HCT116 (cell line): ENCODE measurements around the gene TUBD1. TPM values are rescaled to one million over a fixed set of nuclear protein-coding genes. Genes with fewer than 3 reads are reported as not detected.
A peak's percentile ranks its signal among the peaks of the same experiment; 100 is the strongest.

Source experiments
- ATAC-seq: fragments of 200-7000 bp; cut with Tn5 transposase; 2 replicates; pipeline ENCODE4 v1.9.1; 2020; ENCODE audit warnings: mild to moderate bottlenecking, moderate library complexity
- BruUV-seq: library from RNA; stranded (reverse); fragments of 400-500 nt; replicated peaks from 2 replicates; lab custom pipeline; 2021; lab: Mats Ljungman, UMichigan
- CTCF ChIA-PET: fragments of 300-600 bp; sonication (Branson Sonifier 250); formaldehyde crosslinking; loops from one replicate; lab custom pipeline; 2021; ENCODE audit warnings: antibody characterized with exemption; lab: Charles Lee
- POLR2A ChIA-PET: fragments of 300-600, 350-600 bp; sonication (Branson Sonifier 250); formaldehyde crosslinking; loops from one replicate; lab custom pipeline; 2021; ENCODE audit warnings: antibody characterized with exemption; lab: Charles Lee
- RAD21 ChIA-PET, 2 experiments: fragments of 300-600 bp; sonication (Branson Sonifier 250); formaldehyde crosslinking; loops; one replicate each; lab custom pipeline; 2023; ENCODE audit warnings: low total read pairs in 2 of 2; ENCODE audit not compliant: uncharacterized antibody in 2 of 2, unreplicated experiment in 2 of 2, low non-redundant PET in 1 of 2; lab: Charles Lee
- DNase-seq: peaks from one replicate; pipeline ENCODE4 v3.0.0-alpha.2; 2010; ENCODE audit warnings: low read depth, low spot score
- H2AFZ ChIP-seq: fragments of 200-600 bp; shearing (Covaris generic), sonication (generic); 2 replicates; pipeline ENCODE4 v1.6.1; 2017; ENCODE audit warnings: low read depth, mixed run types, mixed read lengths, antibody characterized with exemption, low read length; ENCODE audit not compliant: poor library complexity, severe bottlenecking
- H3K27ac ChIP-seq: 2 replicates; pipeline ENCODE4 v1.5.1; 2012; ENCODE audit warnings: low read depth, low read length
- H3K27me3 ChIP-seq: fragments of 200-600 bp; sonication (generic); 2 replicates; pipeline ENCODE4 v1.6.1; 2016; ENCODE audit warnings: mixed run types, low read length, mixed read lengths; ENCODE audit not compliant: insufficient read depth
- H3K36me3 ChIP-seq, 2 experiments: fragments of 200-500 bp in 1 of 2; fragments of 200-600 bp in 1 of 2; sonication (Bioruptor generic) in 1 of 2; sonication (generic) in 1 of 2; 2 replicates each; pipeline versions ENCODE4 v1.5.1 to v1.6.1; 2014 to 2016; ENCODE audit warnings: low read length in 2 of 2, inconsistent platforms in 1 of 2, mixed read lengths in 1 of 2, mixed run types in 1 of 2; ENCODE audit not compliant: insufficient read depth in 2 of 2, control insufficient read depth in 1 of 2
- H3K4me1 ChIP-seq, 2 experiments: fragments of 200-600 bp in 1 of 2; sonication (generic) in 1 of 2; 2 replicates each; pipeline versions ENCODE4 v1.5.1 to v1.6.1; 2012 to 2017; ENCODE audit warnings: low read length in 2 of 2, inconsistent platforms in 1 of 2, mild to moderate bottlenecking in 1 of 2, mixed read lengths in 1 of 2, mixed run types in 1 of 2, moderate library complexity in 1 of 2; ENCODE audit not compliant: insufficient read depth in 2 of 2, control insufficient read depth in 1 of 2
- H3K4me2 ChIP-seq: fragments of 200-600 bp; sonication (generic); 2 replicates; pipeline ENCODE4 v1.6.1; 2017; ENCODE audit warnings: mixed run types, low read length, mixed read lengths
- H3K4me3 ChIP-seq, 2 experiments: fragments of 200-600 bp in 1 of 2; sonication (generic) in 1 of 2; replicated peaks in 1 of 2; 2 replicates each; pipeline ENCODE4 v1.5.1; 2011 to 2016; ENCODE audit warnings: low read length in 2 of 2, control low read depth in 1 of 2, low read depth in 1 of 2, mild to moderate bottlenecking in 1 of 2, mixed read lengths in 1 of 2, mixed run types in 1 of 2
- H3K79me2 ChIP-seq: fragments of 200-600 bp; sonication (generic); 2 replicates; pipeline ENCODE4 v1.6.1; 2017; ENCODE audit warnings: mild to moderate bottlenecking, mixed run types, low read length, moderate library complexity, mixed read lengths; ENCODE audit not compliant: insufficient read depth
- H3K9ac ChIP-seq: fragments of 200-600 bp; sonication (generic); 2 replicates; pipeline ENCODE4 v1.6.1; 2016; ENCODE audit warnings: low read length, mixed read lengths
- H3K9me2 ChIP-seq: fragments of 200-600 bp; sonication (generic), shearing (Covaris generic); 2 replicates; pipeline ENCODE4 v1.6.1; 2017; ENCODE audit warnings: mixed run types, mild to moderate bottlenecking, moderate library complexity; ENCODE audit not compliant: insufficient read depth
- H3K9me3 ChIP-seq, 2 experiments: fragments of 200-500 bp in 1 of 2; fragments of 200-600 bp in 1 of 2; sonication (Bioruptor generic) in 1 of 2; sonication (generic) in 1 of 2; 2 replicates each; pipeline ENCODE4 v1.6.1; 2014 to 2017; ENCODE audit warnings: low read length in 2 of 2, mixed read lengths in 2 of 2, inconsistent platforms in 1 of 2, low read depth in 1 of 2, mild to moderate bottlenecking in 1 of 2, mixed run types in 1 of 2, moderate library complexity in 1 of 2; ENCODE audit not compliant: control insufficient read depth in 1 of 2, insufficient read depth in 1 of 2
- H4K20me1 ChIP-seq: fragments of 200-600 bp; sonication (generic), shearing (Covaris generic); 2 replicates; pipeline ENCODE4 v1.6.1; 2017; ENCODE audit warnings: mixed run types, mild to moderate bottlenecking, moderate library complexity; ENCODE audit not compliant: insufficient read depth
- EGR1 ChIP-seq: IDR thresholded peaks from 2 replicates; pipeline ENCODE4 v1.6.1; 2012; ENCODE audit warnings: low read depth
- EZH2phosphoT487 ChIP-seq: fragments of 200-600 bp; IDR thresholded peaks from 2 replicates; pipeline ENCODE4 v1.6.1; 2018; ENCODE audit warnings: antibody characterized with exemption, borderline replicate concordance
- POLR2AphosphoS5 ChIP-seq: IDR thresholded peaks from 2 replicates; pipeline ENCODE4 v1.6.1; 2011; ENCODE audit warnings: mild to moderate bottlenecking, low read depth, low read length, moderate library complexity
- RAD21 ChIP-seq: IDR thresholded peaks from 2 replicates; pipeline ENCODE4 v1.6.1; 2012; ENCODE audit warnings: low read depth, mild to moderate bottlenecking
- ZNF274 ChIP-seq: fragments of 200-500 bp; sonication (Bioruptor generic); IDR thresholded peaks from 2 replicates; pipeline ENCODE4 v1.6.1; 2014; ENCODE audit warnings: mild to moderate bottlenecking, low read depth, low read length, inconsistent platforms
- intact Hi-C: fragments of 100-400 bp; cut with micrococcal nuclease; formaldehyde crosslinking; loops from 2 replicates; pipeline ENCODE4 v1.10.0; 2022
- total RNA-seq: library from RNA; stranded (reverse); gene quantifications from one replicate; pipeline ENCODE4 v1.2.1, GENCODE V29; 2021; ENCODE audit not compliant: unreplicated experiment
- TF ChIP-seq, protein P1 (sequence below): IDR thresholded peaks from 2 replicates; pipeline ENCODE4 v1.6.1; 2012

The TUBD1 gene
- total RNA-seq, 1 experiment from 2014 or later, result 13.0 TPM

DNA sequence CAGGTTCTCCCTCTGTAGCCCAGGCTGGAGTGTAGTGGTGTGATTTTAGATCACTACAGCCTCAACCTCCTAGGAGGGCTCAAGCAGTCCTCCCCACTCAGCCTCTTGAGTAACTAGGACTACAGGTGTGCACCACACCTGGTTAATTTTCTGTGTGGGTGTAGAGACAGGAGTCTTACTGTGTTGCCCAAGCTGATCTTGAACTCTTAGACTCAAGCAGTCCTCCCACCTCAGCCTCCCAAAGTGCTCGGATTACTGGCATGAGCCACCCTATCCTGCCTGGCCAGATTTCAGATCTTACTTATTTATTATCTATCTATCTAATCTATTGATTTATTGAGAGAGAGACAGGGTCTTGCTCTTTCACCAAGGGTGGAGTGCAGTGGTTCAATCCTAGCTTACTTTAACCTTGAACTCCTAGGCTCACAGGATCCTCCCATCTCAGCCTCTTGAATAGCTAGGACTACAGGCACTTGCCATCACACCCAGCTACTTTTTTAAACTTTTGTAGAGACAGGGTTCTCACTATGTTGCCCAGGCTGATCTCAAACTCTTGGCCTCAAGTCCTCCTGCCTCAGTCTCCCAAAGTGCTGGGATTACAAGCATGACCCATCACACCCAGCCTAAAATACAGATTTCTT, 61.8 kb downstream of the TUBD1 start:
- peak overlapping the region; percentile 97 for H3K27ac ChIP-seq
- TF ChIP-seq EGR1, result peak; percentile 53; the same call in 1 of the 2 replicates
- TF ChIP-seq EZH2phosphoT487, result no peak
- TF ChIP-seq POLR2AphosphoS5, result peak; percentile 4; the same call in 1 of the 2 replicates
- TF ChIP-seq ZNF274, result no peak
- H2AFZ ChIP-seq, result no peak overlapping the region
- BruUV-seq, result no TSS peak
- ChIA-PET RAD21 (no interaction called here), CTCF (interaction anchor here (1.0 to 1.1 kb wide), 2 partner anchors 15 to 77 kb away, joined by 3 read pairs; no protein-coding TSS in a partner anchor), POLR2A (interaction anchor here (0.6 to 9.2 kb wide), 9 partner anchors 9 to 77 kb away, joined by 3 to 228 read pairs (median 4); no protein-coding TSS in a partner anchor)
- no peaks in the 10 kb centered on the region for H3K9me2 ChIP-seq
- H3K4me3 ChIP-seq, result no peak overlapping the region
- H3K27me3 ChIP-seq, result no peaks in the 10 kb centered on the region
- H3K4me2 ChIP-seq, result peak overlapping the region; percentile 60
- no peaks in the 10 kb centered on the region for H3K36me3 ChIP-seq
- peak overlapping the region; percentile 60 for H3K9ac ChIP-seq
- intact Hi-C loops, result no loop called here
- ATAC-seq (peak; percentile 4; the same call in 1 of the 2 replicates), DNase-seq (no peak)
- no peaks in the 10 kb centered on the region for H3K9me3 ChIP-seq
- peaks cover 96 to 100% of the 10 kb centered on the region in 2 experiments for H3K4me1 ChIP-seq
- no peaks in the 10 kb centered on the region for H4K20me1 ChIP-seq
- peaks cover 61% of the 10 kb centered on the region for H3K79me2 ChIP-seq

DNA sequence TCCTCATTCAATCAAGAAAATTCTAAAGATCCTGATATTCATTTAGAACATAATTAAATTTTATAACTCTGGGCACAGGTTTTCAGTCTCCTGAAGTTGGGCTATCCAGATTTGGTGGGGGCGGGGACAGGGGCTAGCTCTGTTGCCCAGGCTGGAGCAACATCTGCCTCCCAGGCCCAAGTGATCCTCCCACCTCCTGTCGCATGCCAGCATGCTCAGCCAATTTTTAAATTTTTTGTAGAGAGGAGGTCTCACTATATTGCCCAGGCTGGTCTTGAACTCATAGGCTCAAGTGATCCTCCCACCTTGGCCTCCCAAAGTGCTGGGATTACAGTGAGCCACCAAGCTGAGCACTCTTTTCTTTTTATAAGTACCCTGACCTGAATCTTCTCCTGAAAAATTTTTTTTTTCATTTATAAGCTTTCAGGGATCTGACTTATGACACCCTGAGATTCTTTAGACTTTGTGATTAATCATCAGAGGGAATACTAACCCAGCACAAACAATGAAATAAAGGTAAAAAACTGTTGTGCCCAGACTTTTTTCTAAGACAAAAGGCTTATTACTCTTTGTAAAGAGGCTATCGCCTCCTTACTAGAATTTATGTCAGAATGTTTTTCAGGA, 62.6 kb downstream of the TUBD1 start:
- no peaks in the 10 kb centered on the region for H3K9me2 ChIP-seq
- RAD21 ChIA-PET, result no interaction called here
- H3K27ac ChIP-seq, result peak overlapping the region; percentile 97
- POLR2A ChIA-PET, result interaction anchor here (0.6 to 9.2 kb wide), 12 partner anchors 10 to 77 kb away, joined by 3 to 228 read pairs (median 4); no protein-coding TSS in a partner anchor
- intact Hi-C loops, result no loop called here
- peak overlapping the region in 1 of 2 experiments; percentile 14; a peak in 1 of 4 replicates for H3K4me3 ChIP-seq
- H3K4me2 ChIP-seq, result peak overlapping the region; percentile 60
- no peaks in the 10 kb centered on the region for H3K36me3 ChIP-seq
- no peaks in the 10 kb centered on the region for H3K9me3 ChIP-seq
- H3K27me3 ChIP-seq, result no peaks in the 10 kb centered on the region
- H2AFZ ChIP-seq, result no peak overlapping the region
- no peak for TF ChIP-seq RAD21
- TF ChIP-seq, protein P1, sequence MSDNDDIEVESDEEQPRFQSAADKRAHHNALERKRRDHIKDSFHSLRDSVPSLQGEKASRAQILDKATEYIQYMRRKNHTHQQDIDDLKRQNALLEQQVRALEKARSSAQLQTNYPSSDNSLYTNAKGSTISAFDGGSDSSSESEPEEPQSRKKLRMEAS, result 0 out of 2 replicates have a peak, but pooled peaks have one; percentile 15
- 0 out of 2 replicates have a peak, but pooled peaks have one; percentile 16 for TF ChIP-seq POLR2AphosphoS5
- TF ChIP-seq EGR1, result no peak
- H3K79me2 ChIP-seq, result peaks cover 61% of the 10 kb centered on the region
- no TSS peak for BruUV-seq
- peak overlapping the region; percentile 60 for H3K9ac ChIP-seq
- DNase-seq, result no peak
- CTCF ChIA-PET, result interaction anchor here (1.1 to 1.2 kb wide), 2 partner anchors 16 to 76 kb away, joined by 3 to 4 read pairs; no protein-coding TSS in a partner anchor
- H4K20me1 ChIP-seq, result no peaks in the 10 kb centered on the region
- H3K4me1 ChIP-seq, result peaks cover 96 to 100% of the 10 kb centered on the region in 2 experiments
- ATAC-seq, result peak; percentile 10
